Astrocyte (in vitro differentiated cells and primary cell): ENCODE measurements around the gene ADGRA1.

Experiments used
- CTCF ChIP-seq: IDR thresholded peaks from 2 replicates; pipeline ENCODE4 v1.5.1; 2011; ENCODE audit warnings: low read depth, mild to moderate bottlenecking, inconsistent platforms, low read length, moderate library complexity; ENCODE audit not compliant: insufficient read depth
- EZH2 ChIP-seq: IDR thresholded peaks from 2 replicates; pipeline ENCODE4 v1.6.1; 2012; ENCODE audit warnings: mild to moderate bottlenecking, low read length, inconsistent platforms; ENCODE audit not compliant: insufficient read depth

DNA sequence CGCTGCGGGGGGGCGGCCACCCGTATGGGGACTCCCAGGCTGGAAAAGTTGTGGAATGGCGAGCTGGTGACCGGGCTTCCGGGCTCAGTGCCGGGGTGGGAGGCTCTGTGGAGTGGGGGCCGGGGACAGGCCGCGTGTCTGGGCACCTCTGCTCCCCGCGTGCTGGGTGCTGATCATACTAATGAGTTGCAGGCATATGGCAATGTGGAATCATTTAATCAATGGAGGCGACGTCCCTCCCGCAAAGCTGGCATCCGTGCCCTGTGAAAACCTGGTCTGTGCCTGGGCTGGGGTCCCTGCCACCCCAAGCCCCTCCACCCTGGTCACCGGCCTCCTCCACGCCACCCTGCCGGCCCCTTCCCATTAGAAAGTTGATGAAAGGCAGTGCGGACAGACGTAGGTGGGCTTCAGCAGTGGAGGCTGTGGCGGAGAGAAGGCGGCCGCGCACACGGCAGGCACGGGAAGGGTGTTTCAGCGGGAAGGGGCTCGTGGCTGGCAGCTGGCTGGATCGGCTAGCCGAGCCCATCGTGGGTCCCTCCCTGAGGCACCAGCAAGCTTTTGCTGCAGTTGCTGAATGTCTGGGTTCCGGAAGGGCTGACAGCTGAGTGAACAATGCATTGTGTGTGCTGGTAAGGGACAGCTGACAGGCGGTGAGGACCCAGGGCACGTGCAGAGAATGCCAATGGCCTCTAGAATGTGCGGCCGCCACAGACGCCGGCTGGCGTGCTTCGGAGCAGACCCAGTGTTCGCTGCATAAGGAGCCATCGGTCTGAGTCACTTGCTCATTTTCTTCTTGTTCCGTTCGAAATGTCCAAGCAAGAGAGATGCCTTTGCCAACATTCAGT lies 1.5 kb downstream of the ADGRA1 start:
- TF ChIP-seq CTCF: no peak
- TF ChIP-seq EZH2: no peak
